Esophagus (tissue), 2 donors: ENCODE measurements around the gene ADAMTS17. TPM values are rescaled to one million over a fixed set of nuclear protein-coding genes. Genes with fewer than 3 reads are reported as not detected.

Experiments
- H3K27ac ChIP-seq, 2 donors: one replicate each; pipeline ENCODE4 v1.5.1; 2013; ENCODE audit warnings: low read depth in 2 of 2, mild to moderate bottlenecking in 2 of 2, inconsistent platforms in 1 of 2, low read length in 1 of 2, moderate library complexity in 1 of 2
- H3K27me3 ChIP-seq, 2 donors: one replicate each; pipeline ENCODE4 v1.6.1; 2013; ENCODE audit warnings: low read length in 2 of 2, control low read depth in 1 of 2, mild to moderate bottlenecking in 1 of 2; ENCODE audit not compliant: insufficient read depth in 2 of 2, control insufficient read depth in 1 of 2
- H3K36me3 ChIP-seq, 2 donors: one replicate each; pipeline ENCODE4 v1.6.1; 2013; ENCODE audit warnings: low read length in 1 of 2; ENCODE audit not compliant: control insufficient read depth in 2 of 2, insufficient read depth in 2 of 2
- H3K4me1 ChIP-seq, 2 donors: one replicate each; pipeline ENCODE4 v1.6.1; 2013; ENCODE audit warnings: low read length in 1 of 2; ENCODE audit not compliant: control insufficient read depth in 2 of 2, insufficient read depth in 2 of 2
- H3K4me3 ChIP-seq, 2 donors: one replicate each; pipeline ENCODE4 v1.5.1; 2013; ENCODE audit warnings: low read length in 2 of 2, mild to moderate bottlenecking in 2 of 2, low read depth in 1 of 2, moderate library complexity in 1 of 2
- H3K9me3 ChIP-seq, 2 donors: one replicate each; pipeline ENCODE4 v1.6.1; 2013; ENCODE audit warnings: mild to moderate bottlenecking in 2 of 2, low read depth in 1 of 2, low read length in 1 of 2, moderate library complexity in 1 of 2; ENCODE audit not compliant: control insufficient read depth in 2 of 2, insufficient read depth in 1 of 2
- WGBS, 2 donors: extraction: QIAGEN DNeasy Blood & Tissue Kit; methylation state at CpG; one replicate each; pipeline ENCODE4 v1.1.7; 2013; 5-methylcytosine and 5-hydroxymethylcytosine counted together
- polyA plus RNA-seq, 2 donors: library from polyadenylated mRNA; stranded (reverse); fragments of 200-250 nt; gene quantifications; one replicate each; pipeline ENCODE4 v1.2.3, GENCODE V29; 2013
- donor health status: healthy with polysubstance abuse.
- donor health status: Bipolar disorder and iron deficiency.

Gene ADAMTS17
- polyA plus RNA-seq, 2 donors = 2.1 to 6.9 TPM

DNA sequence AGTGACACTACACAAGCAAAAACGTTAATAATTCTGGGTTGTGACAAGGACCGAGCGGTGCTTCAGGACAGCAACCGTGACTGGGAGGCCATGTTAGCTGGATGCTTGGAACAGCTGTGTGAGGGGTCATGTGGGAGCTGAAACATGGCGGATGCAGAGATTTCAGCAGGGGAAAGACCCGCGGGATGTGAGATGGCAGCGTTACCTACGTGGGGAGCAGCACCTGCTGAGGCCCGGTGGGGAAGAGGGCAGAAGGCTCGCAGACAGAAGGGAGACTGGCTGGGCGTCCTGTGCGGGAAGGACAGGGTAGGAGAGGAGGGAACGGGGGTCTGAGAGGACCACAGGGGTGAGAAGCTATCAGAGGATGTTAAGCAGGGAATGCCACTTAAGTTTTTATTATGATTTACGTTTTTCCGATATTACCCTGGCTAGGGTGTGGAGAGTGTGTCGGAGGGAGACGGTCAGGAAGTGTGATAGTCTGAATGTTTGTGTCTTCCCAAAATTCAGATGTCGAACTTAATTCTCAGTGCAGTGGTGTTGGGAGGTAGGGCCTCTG lies 379.7 kb downstream of the ADAMTS17 start:
- WGBS, 2 donors = 93% methylated on average over 19 of the region's 19 CpGs
- H3K4me3 ChIP-seq = no peak overlapping the region

DNA sequence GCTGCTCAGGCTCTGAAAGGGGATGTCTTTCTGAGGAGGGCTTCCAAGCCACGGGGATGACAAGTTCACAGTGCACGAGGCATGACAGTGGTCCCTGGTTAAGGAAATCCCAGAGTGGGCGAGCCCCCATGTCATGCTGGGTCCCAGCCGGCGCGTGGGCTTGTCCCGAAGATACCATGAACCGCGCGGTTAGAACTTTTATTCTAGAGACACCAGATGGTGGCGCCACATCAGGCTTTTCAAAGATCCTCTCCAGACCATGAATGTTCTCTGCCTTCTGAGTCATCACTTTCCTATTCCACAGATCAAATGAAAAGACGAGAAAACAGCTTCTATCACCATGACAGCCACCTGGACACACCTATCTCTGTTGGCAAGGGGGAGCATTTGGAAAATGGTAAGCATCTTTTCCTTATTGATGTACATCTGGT lies 380.7 kb downstream of the ADAMTS17 start:
- H3K9me3 ChIP-seq = no peaks in the 10 kb centered on the region
- H3K27me3 ChIP-seq = no peaks in the 10 kb centered on the region
- no peak overlapping the region for H3K27ac ChIP-seq
- H3K4me3 ChIP-seq = no peak overlapping the region
- WGBS, 2 donors = 47 to 57% methylated on average over 12 of the region's 12 CpGs
- H3K36me3 ChIP-seq = no peaks in the 10 kb centered on the region
- H3K4me1 ChIP-seq = peaks cover 0 to 3% of the 10 kb centered on the region in 2 donors

More for the DNA sequence above, 379.7 kb downstream of the ADAMTS17 start:
- Histone ChIP-seq H3K27ac (no peak overlapping the region), H3K27me3 (no peaks in the 10 kb centered on the region), H3K9me3 (no peaks in the 10 kb centered on the region), H3K4me1 (no peaks in the 10 kb centered on the region), H3K36me3 (no peaks in the 10 kb centered on the region)

DNA sequence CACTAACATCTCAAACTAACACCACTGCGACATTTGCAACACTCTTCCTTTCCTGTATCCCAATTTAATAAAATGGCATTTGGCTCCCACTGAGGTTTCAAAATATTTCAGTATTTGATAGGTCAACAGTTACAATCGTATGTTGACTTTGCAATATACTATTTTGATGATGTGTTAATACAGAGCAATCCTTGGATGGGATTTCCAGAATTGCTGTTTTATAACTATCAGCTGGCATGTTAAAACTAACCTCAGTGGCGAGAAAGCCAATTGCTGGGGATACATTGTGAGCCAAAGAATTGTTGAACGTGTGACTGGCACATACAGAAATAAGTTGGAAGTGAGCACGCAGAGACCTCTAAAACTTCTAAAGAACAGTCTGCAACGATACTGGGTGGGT lies 382.4 kb downstream of the ADAMTS17 start:
- WGBS, 2 donors = 69 to 72% methylated on average over 6 of the region's 6 CpGs
- Histone ChIP-seq H3K27ac (no peak overlapping the region), H3K36me3 (no peaks in the 10 kb centered on the region), H3K4me1 (peaks cover 6 to 10% of the 10 kb centered on the region in 2 donors), H3K9me3 (no peaks in the 10 kb centered on the region), H3K4me3 (no peak overlapping the region), H3K27me3 (no peaks in the 10 kb centered on the region)

DNA sequence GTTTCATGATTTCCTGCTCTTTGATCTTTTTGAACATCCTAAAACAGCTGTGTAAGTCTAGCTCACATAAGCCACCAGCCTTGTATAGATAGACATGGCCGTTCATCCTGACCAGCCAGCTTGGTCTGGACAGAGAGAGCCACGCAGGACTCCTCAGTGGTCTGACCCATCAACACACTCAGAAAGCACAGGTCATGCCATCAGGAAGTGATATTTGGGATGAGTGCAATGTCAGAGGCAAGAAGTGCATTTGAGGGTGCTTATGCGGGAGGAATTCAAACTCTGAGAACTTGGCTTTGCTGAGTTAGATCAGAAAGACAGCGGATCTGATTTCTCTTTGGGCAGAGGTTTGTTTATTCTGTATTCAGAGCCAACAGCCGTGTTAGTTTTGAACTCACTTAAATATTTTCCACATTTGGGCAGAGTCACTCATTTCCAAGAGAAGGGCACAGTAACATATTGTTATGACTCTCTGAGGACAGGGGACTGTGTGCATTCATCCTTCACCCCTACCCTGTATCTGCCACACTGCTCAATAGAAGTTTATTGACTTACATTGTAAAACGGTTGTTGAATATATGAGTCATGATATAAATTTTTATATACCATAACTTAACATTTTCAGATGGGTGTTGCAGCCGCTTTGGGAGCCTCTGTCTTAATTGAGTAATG lies 383.2 kb downstream of the ADAMTS17 start:
- Histone ChIP-seq H3K27me3 (no peaks in the 10 kb centered on the region), H3K4me1 (peaks cover 9 to 10% of the 10 kb centered on the region in 2 donors), H3K27ac (no peak overlapping the region), H3K36me3 (no peaks in the 10 kb centered on the region), H3K4me3 (no peak overlapping the region), H3K9me3 (no peaks in the 10 kb centered on the region)
- WGBS, 2 donors = 66 to 67% methylated on average over 7 of the region's 7 CpGs

DNA sequence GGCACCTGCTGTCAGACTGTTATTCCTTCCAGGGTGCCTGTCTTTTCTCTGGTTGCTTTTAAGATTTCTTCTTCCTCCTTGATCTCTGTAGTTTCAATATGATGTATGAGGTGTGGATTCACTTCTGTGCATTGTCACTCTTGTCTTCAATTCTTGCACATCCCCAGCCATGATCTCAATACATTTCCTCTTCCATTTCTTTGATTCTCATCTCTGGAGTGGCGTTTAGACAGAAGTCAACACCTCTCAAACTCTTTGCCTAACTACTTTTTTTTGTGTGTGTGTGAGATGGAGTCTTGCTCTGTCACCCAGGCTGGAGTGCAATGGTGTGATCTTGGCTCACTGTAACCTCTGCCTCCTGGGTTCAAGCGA lies 384.1 kb downstream of the ADAMTS17 start:
- no peaks in the 10 kb centered on the region for H3K9me3 ChIP-seq
- no peak overlapping the region for H3K4me3 ChIP-seq
- no peaks in the 10 kb centered on the region for H3K27me3 ChIP-seq
- WGBS, 2 donors = 87 to 96% methylated on average over 2 of the region's 2 CpGs
- no peaks in the 10 kb centered on the region for H3K36me3 ChIP-seq
- H3K4me1 ChIP-seq = peaks cover 9 to 10% of the 10 kb centered on the region in 2 donors
- H3K27ac ChIP-seq = no peak overlapping the region

DNA sequence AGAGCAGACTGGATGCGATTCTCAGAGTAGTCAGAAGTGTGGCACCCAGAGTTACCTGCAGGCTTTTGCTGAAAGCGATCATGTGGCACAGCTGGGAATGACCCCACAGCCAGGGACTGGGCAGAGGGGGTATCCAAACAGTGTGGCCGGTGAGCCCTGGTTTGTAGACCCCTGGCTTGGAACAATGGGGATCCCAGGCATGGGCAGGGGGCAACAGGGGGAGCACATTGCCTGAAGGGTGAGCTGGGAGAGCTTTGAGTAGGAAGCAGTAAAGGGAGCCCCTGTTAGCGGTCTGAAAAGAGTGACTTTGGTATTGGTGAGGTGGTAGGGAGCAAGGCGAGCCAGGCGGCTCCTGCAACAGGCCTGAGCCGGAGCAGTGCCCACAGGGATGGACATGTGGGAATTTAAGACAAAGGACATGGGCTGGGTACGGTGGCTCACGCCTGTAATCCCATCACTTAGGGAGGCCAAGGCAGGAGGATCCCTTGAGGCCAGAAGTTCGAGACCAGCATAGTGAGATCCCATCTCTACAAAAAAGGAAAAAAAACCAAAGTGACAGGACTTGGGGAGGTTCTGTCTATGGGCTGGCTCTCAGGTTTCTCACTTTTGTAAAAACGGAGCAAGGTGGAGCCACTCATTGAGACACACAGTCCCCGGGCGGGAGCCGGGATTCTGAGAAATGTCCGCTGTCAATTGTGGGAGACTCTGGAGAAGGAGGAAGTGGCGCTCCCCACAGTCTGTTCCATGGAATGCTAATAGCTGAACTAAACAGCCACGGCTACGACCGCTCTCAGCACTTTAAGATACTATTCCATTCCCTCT lies 384.7 kb downstream of the ADAMTS17 start:
- Histone ChIP-seq H3K36me3 (no peaks in the 10 kb centered on the region), H3K27ac (no peak overlapping the region), H3K4me3 (no peak overlapping the region), H3K9me3 (no peaks in the 10 kb centered on the region), H3K4me1 (peaks cover 9 to 10% of the 10 kb centered on the region in 2 donors), H3K27me3 (no peaks in the 10 kb centered on the region)
- WGBS, 2 donors = 88 to 96% methylated on average over 19 of the region's 19 CpGs

DNA sequence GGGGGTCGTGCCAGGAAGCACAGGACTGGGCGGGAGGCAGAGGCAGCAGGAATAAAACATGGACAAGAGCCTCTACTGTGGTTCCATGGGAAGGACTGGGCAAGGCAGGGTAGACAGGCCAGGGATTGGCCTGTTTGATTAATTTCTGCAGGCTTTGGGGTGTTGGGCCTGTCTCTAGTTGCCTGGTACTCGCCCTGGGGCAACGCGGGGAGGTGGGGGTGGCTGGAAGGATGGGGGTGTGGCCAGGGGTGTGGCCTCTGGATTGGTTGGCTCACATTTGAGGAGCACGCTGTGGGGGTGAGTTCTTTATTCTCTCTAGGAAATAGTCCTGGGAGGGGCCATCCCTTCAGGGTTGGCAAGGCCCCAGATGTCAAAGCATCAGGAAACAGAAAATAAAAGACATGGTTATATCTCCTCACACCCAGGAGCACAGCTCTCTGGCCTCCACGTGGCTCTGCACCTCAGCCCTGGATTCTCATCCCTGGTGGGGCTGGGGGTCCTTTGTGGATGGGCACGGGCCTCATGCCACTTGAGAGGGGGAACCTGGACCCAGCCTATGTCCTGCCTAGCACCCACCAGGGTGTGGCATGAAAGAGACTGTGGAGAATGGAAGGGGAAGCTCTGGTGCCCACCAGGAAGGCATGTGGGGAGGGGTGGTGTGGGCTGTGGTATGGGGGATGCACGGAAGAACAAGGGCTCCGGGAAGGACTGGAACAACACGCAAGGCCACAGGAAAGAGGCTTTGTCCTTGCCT lies 385.6 kb downstream of the ADAMTS17 start:
- H3K36me3 ChIP-seq = no peaks in the 10 kb centered on the region
- H3K4me1 ChIP-seq = peaks cover 9 to 10% of the 10 kb centered on the region in 2 donors
- no peaks in the 10 kb centered on the region for H3K27me3 ChIP-seq
- H3K9me3 ChIP-seq = no peaks in the 10 kb centered on the region
- H3K4me3 ChIP-seq = no peak overlapping the region
- 55 to 63% methylated on average over 11 of the region's 11 CpGs for whole genome bisulfite sequencing, 2 donors
- no peak overlapping the region for H3K27ac ChIP-seq

DNA sequence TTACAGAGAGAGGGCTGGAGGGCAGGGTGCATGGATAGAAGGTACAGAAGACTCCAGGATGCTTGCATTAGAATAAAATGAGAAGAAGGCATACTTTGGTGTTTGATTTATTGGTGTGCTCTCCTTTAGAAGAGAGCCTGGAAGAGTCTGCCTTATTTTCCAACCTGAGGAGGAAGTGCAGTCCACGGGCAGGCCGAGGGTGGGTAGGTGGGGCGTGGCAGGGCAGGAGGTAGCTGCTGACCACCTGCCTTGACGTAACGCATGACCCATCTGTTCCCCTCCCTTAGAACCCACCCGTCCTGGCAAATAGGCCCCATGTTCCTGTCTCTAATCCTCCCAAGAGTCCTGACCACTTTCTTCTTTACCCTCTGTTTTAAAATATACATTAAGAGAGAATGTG lies 386.2 kb downstream of the ADAMTS17 start:
- WGBS, 2 donors = 90 to 91% methylated on average over 6 of the region's 6 CpGs
- no peaks in the 10 kb centered on the region for H3K27me3 ChIP-seq
- H3K9me3 ChIP-seq = no peaks in the 10 kb centered on the region
- no peak overlapping the region for H3K4me3 ChIP-seq
- no peak overlapping the region for H3K27ac ChIP-seq
- peaks cover 9 to 10% of the 10 kb centered on the region in 2 donors for H3K4me1 ChIP-seq
- H3K36me3 ChIP-seq = no peaks in the 10 kb centered on the region

DNA sequence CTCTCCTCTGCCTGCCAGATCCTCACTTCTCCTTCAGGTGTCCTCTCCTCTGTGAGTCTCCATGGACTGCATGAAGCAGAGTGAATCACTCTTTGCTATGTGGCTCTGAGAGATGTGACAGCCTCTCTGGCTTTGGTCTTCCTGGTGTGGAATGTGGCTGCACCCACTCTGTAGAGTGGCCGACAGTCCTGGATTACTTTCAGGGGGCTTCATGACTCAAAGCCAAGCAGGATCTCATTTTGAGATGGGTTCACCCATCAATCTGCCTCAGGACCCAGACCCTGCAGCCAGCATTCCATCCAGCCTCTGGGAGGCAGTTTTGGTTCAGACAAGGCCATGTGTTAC lies 386.6 kb downstream of the ADAMTS17 start:
- Histone ChIP-seq H3K27ac (no peak overlapping the region), H3K4me3 (no peak overlapping the region), H3K9me3 (no peaks in the 10 kb centered on the region), H3K4me1 (peaks cover 9 to 10% of the 10 kb centered on the region in 2 donors), H3K27me3 (no peaks in the 10 kb centered on the region), H3K36me3 (no peaks in the 10 kb centered on the region)
- WGBS, 2 donors = 90 to 96% methylated on average over 1 of the region's 1 CpG
